ENCODE results near the gene GPS1. TPM values are rescaled to one million over a fixed set of nuclear protein-coding genes. Genes with fewer than 3 reads are reported as not detected.

GPS1 gene
- total RNA-seq, 3 donors from 2014 or later, result 68.8 to 95.4 (median 94.4) TPM

- Histone ChIP-seq H3K4me1 (peaks cover 2 to 3% of the 10 kb centered on the region in 2 donors), H3K36me3 (peaks cover 33% of the 10 kb centered on the region)
- intact Hi-C loops (cut with DNase I; ENCODE audit: low total_unique reads), result no loop called here
Observed at GRCh38 chr17:82091264-82092066, 39.8 kb downstream of the GPS1 start.

GRCh38 chr17:82092094-82092586 is 40.4 kb downstream of the GPS1 start:
- no peak overlapping the region for H3K4me3 ChIP-seq
- no peaks in the 10 kb centered on the region for H3K9me3 ChIP-seq
- H3K4me1 ChIP-seq, result peaks cover 8 to 10% of the 10 kb centered on the region in 2 donors
- DNase-seq (ENCODE audit: low spot score in 2 of 2), result no peak
- TF ChIP-seq POLR2A (IDR thresholded peaks at IDR 0.05) (no peak), POLR2AphosphoS5 (IDR thresholded peaks at IDR 0.05) (no peak), CTCF (IDR thresholded peaks at IDR 0.05) (no peak)
- no peak overlapping the region for H3K27ac ChIP-seq
- no peaks in the 10 kb centered on the region for H3K27me3 ChIP-seq
- intact Hi-C loops (cut with DNase I; ENCODE audit: low total_unique reads), result no loop called here
- H3K36me3 ChIP-seq, result peaks cover 26% of the 10 kb centered on the region

More at GRCh38 chr17:82091264-82092066, 39.8 kb downstream of the GPS1 start:
- no peak overlapping the region for H3K27ac ChIP-seq
- DNase-seq (ENCODE audit: low spot score in 2 of 2), result no peak
- TF ChIP-seq POLR2AphosphoS5 (IDR thresholded peaks at IDR 0.05), result no peak
- H3K4me3 ChIP-seq, result no peak overlapping the region
- H3K27me3 ChIP-seq, result no peaks in the 10 kb centered on the region
- no peaks in the 10 kb centered on the region for H3K9me3 ChIP-seq

GRCh38 chr17:82092628-82092994 is 40.9 kb downstream of the GPS1 start:
- peak overlapping the region in 1 of 3 donors; percentile 8 for H3K4me3 ChIP-seq
- peaks cover 8 to 11% of the 10 kb centered on the region in 2 donors for H3K4me1 ChIP-seq
- no peak for TF ChIP-seq POLR2AphosphoS5 (IDR thresholded peaks at IDR 0.05)
- TF ChIP-seq POLR2A (IDR thresholded peaks at IDR 0.05), result no peak
- no peak for TF ChIP-seq CTCF (IDR thresholded peaks at IDR 0.05)
- no peaks in the 10 kb centered on the region for H3K27me3 ChIP-seq
- DNase-seq (ENCODE audit: low spot score in 2 of 2), result no peak
- no peaks in the 10 kb centered on the region for H3K9me3 ChIP-seq
- intact Hi-C loops (cut with DNase I; ENCODE audit: low total_unique reads), result no loop called here
- H3K36me3 ChIP-seq, result peaks cover 23% of the 10 kb centered on the region
- no peak overlapping the region for H3K27ac ChIP-seq

GRCh38 chr17:82092995-82093751 is 41.5 kb downstream of the GPS1 start:
- Histone ChIP-seq H3K4me1 (peaks cover 8 to 11% of the 10 kb centered on the region in 2 donors), H3K4me3 (peak overlapping the region in 1 of 3 donors; percentile 8), H3K27ac (no peak overlapping the region), H3K27me3 (no peaks in the 10 kb centered on the region), H3K9me3 (no peaks in the 10 kb centered on the region), H3K36me3 (peaks cover 18% of the 10 kb centered on the region)
- no peak for DNase-seq (ENCODE audit: low spot score in 2 of 2)
- TF ChIP-seq POLR2A (IDR thresholded peaks at IDR 0.05), result no peak
- no peak for TF ChIP-seq CTCF (IDR thresholded peaks at IDR 0.05)
- TF ChIP-seq POLR2AphosphoS5 (IDR thresholded peaks at IDR 0.05), result no peak
- intact Hi-C loops (cut with DNase I; ENCODE audit: low total_unique reads), result no loop called here

- Histone ChIP-seq H3K36me3 (peaks cover 6% of the 10 kb centered on the region), H3K27me3 (no peaks in the 10 kb centered on the region), H3K9me3 (no peaks in the 10 kb centered on the region), H3K4me3 (peak overlapping the region in 2 of 3 donors; percentile 68 to 88), H3K4me1 (peaks cover 16 to 22% of the 10 kb centered on the region in 2 donors), H3K27ac (no peak overlapping the region)
- no peak for DNase-seq (ENCODE audit: low spot score in 2 of 2)
- TF ChIP-seq POLR2AphosphoS5 (IDR thresholded peaks at IDR 0.05) (no peak), POLR2A (IDR thresholded peaks at IDR 0.05) (no peak), CTCF (IDR thresholded peaks at IDR 0.05) (no peak)
- intact Hi-C loops (cut with DNase I; ENCODE audit: low total_unique reads), result no loop called here
Observed at GRCh38 chr17:82094931-82095776, 43.5 kb downstream of the GPS1 start.
